Effector CD4-positive, alpha-beta T cell (primary cell): ENCODE data around the gene MINDY3.
A peak's percentile ranks its signal among the peaks of the same experiment; 100 is the strongest.
"Not testable (repeated sequence)": the region's sequence is repeated elsewhere in the genome, so short reads cannot be mapped to it uniquely, and the experiment has no call there.

Experiments used
- DNase-seq: peaks from one replicate; pipeline ENCODE4 v3.0.0-alpha.2; 2020
- total RNA-seq: gene quantifications from one replicate; lab custom pipeline; 2026; lab: John Stamatoyannopoulos, UW

MINDY3 gene
- total RNA-seq: 24.4 reads per million, percentile 51 among the genes with 10 or more reads in this experiment

GRCh38 chr10:15859906-15860691 lies at the start of gene MINDY3:
Gene MINDY3, minus strand, starts transcription at chr10:15860507. Its CDS starts 208 bp downstream, at chr10:15860299.
- DNase-seq: peak; percentile 73

- no peak for DNase-seq
These were observed 41.6 kb upstream of the MINDY3 start for GRCh38 chr10:15901889-15902288.

GRCh38 chr10:15898046-15898445 lies 37.7 kb upstream of the MINDY3 start:
- DNase-seq: no peak

GRCh38 chr10:15897287-15897686 lies 37.0 kb upstream of the MINDY3 start:
- DNase-seq: no peak

- DNase-seq: no peak
These were observed 36.3 kb upstream of the MINDY3 start for GRCh38 chr10:15896654-15897053.

- DNase-seq: no peak
These were observed 24.1 kb upstream of the MINDY3 start for GRCh38 chr10:15884447-15884846.

- no peak for DNase-seq
These were observed 21.2 kb upstream of the MINDY3 start for GRCh38 chr10:15881542-15881941.

- no peak for DNase-seq
These were observed 19.4 kb upstream of the MINDY3 start for GRCh38 chr10:15879663-15880062.

- no peak for DNase-seq
These were observed 18.8 kb upstream of the MINDY3 start for GRCh38 chr10:15879058-15879457.

GRCh38 chr10:15877836-15878576 lies 17.7 kb upstream of the MINDY3 start:
- DNase-seq: no peak

- not testable (repeated sequence) for DNase-seq
These were observed 16.0 kb upstream of the MINDY3 start for GRCh38 chr10:15876274-15876673.

GRCh38 chr10:15872645-15873044 lies 12.3 kb upstream of the MINDY3 start:
- not testable (repeated sequence) for DNase-seq

GRCh38 chr10:15871823-15872222 lies 11.5 kb upstream of the MINDY3 start:
- DNase-seq: no peak

GRCh38 chr10:15869935-15870334 lies 9.6 kb upstream of the MINDY3 start:
- DNase-seq: no peak

- no peak for DNase-seq
These were observed 7.7 kb upstream of the MINDY3 start for GRCh38 chr10:15868006-15868405.

- DNase-seq: no peak
These were observed 5.0 kb upstream of the MINDY3 start for GRCh38 chr10:15865304-15865703.

GRCh38 chr10:15864419-15864818 lies 4.1 kb upstream of the MINDY3 start:
- DNase-seq: no peak

GRCh38 chr10:15863733-15864132 lies 3.4 kb upstream of the MINDY3 start:
- DNase-seq: no peak

- no peak for DNase-seq
These were observed 3.0 kb upstream of the MINDY3 start for GRCh38 chr10:15863323-15863722.

- DNase-seq: no peak
These were observed 440 bp upstream of the MINDY3 start for GRCh38 chr10:15860692-15861201.

GRCh38 chr10:15859509-15859905 lies 800 bp downstream of the MINDY3 start:
- no peak for DNase-seq

GRCh38 chr10:15858861-15859281 lies 1.4 kb downstream of the MINDY3 start:
- no peak for DNase-seq

- DNase-seq: no peak
These were observed 3.2 kb downstream of the MINDY3 start for GRCh38 chr10:15857107-15857575.
